Tibial nerve (tissue), 4 donors: Measurements from ENCODE around the gene SLC22A12. TPM values are rescaled to one million over a fixed set of nuclear protein-coding genes. Genes with fewer than 3 reads are reported as not detected.

Source experiments
- DNase-seq, 2 donors: peaks; one replicate each; pipeline ENCODE4 v3.0.0-alpha.2; 2019; ENCODE audit warnings: low spot score in 2 of 2
- H3K27ac ChIP-seq, 4 donors: fragments of 200-600 bp; sonication (generic) in 3 of 4; one replicate each; pipeline ENCODE4 v1.5.1; 2017 to 2019; ENCODE audit warnings: mild to moderate bottlenecking in 1 of 4
- H3K27me3 ChIP-seq, 2 donors: fragments of 200-600 bp; sonication (generic) in 1 of 2; one replicate each; pipeline versions ENCODE4 v1.5.1 to v1.6.0; 2017 to 2019
- H3K36me3 ChIP-seq, 3 donors: fragments of 200-600 bp; sonication (generic); one replicate each; pipeline ENCODE4 v1.5.1; 2018 to 2019
- H3K4me1 ChIP-seq, 4 donors: fragments of 200-600 bp; sonication (generic) in 3 of 4; one replicate each; pipeline ENCODE4 v1.5.1; 2017 to 2019
- H3K4me3 ChIP-seq, 4 donors: fragments of 200-600 bp; sonication (generic) in 3 of 4; one replicate each; pipeline ENCODE4 v1.5.1; 2017 to 2019; ENCODE audit warnings: mild to moderate bottlenecking in 1 of 4, moderate library complexity in 1 of 4
- H3K9me3 ChIP-seq, 4 donors: fragments of 200-600 bp; sonication (generic) in 3 of 4; one replicate each; pipeline ENCODE4 v1.5.1; 2017 to 2019
- EP300 ChIP-seq, 2 donors: sonication (generic); formaldehyde crosslinking; IDR thresholded peaks; one replicate each; pipeline ENCODE4 v1.6.1; 2017; ENCODE audit warnings: antibody characterized with exemption in 2 of 2, mild to moderate bottlenecking in 1 of 2
- POLR2A ChIP-seq, 2 donors: fragments of 450-650 bp; IDR thresholded peaks; one replicate each; pipeline ENCODE4 v1.6.1; 2017; ENCODE audit warnings: antibody characterized with exemption in 2 of 2, mild to moderate bottlenecking in 2 of 2, moderate library complexity in 2 of 2
- WGBS, 2 donors: methylation state at CpG; one replicate each; pipeline ENCODE4 v1.1.5; 2018; 5-methylcytosine and 5-hydroxymethylcytosine counted together
- total RNA-seq, 4 donors: library from RNA; depleted of rRNA; stranded (reverse); fragments of >200 nt; gene quantifications; one replicate each; pipeline ENCODE4 v1.1.0, GENCODE V29; 2016
- TF ChIP-seq, protein P1 (sequence below), 5 experiments: fragments of 200-600 bp in 3 of 5; fragments of 450-650 bp in 2 of 5; sonication (generic) in 3 of 5; IDR thresholded peaks; one replicate each; pipeline ENCODE4 v1.5.1; 2016 to 2019; ENCODE audit warnings: antibody characterized with exemption in 5 of 5, mild to moderate bottlenecking in 3 of 5, moderate library complexity in 2 of 5

SLC22A12 gene
- total RNA-seq, 4 donors from 2014 or later, result 0.30 TPM; not detected in 3

DNA sequence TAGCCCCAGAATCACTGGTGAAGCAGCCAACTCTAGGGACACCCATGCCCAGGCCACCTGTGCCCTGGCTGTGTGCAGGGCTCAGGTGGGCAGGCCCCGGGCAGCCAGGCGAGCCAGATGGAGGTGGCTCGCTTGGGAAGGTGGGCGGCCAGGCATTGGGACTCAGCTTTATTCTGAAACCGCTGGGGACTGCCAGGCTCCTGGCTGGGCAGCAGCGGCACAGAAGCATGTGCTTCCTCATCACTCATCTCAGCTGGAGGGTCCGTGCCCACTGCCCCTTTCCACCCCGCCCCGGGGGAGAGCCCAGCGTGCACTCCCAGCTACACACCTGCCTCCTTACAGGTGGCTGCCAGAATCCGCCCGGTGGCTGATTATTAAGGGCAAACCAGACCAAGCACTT, 27.1 kb upstream of the SLC22A12 start:
- H3K36me3 ChIP-seq, result no peaks in the 10 kb centered on the region
- H3K4me1 ChIP-seq, result peaks cover 0 to 14% (median 7%) of the 10 kb centered on the region in 4 donors
- H3K27ac ChIP-seq, result no peak overlapping the region
- no peaks in the 10 kb centered on the region for H3K9me3 ChIP-seq
- H3K27me3 ChIP-seq, result no peaks in the 10 kb centered on the region
- 85 to 95% methylated on average over 7 to 11 of the region's 12 CpGs for WGBS, 2 donors
- TF ChIP-seq, protein P1, sequence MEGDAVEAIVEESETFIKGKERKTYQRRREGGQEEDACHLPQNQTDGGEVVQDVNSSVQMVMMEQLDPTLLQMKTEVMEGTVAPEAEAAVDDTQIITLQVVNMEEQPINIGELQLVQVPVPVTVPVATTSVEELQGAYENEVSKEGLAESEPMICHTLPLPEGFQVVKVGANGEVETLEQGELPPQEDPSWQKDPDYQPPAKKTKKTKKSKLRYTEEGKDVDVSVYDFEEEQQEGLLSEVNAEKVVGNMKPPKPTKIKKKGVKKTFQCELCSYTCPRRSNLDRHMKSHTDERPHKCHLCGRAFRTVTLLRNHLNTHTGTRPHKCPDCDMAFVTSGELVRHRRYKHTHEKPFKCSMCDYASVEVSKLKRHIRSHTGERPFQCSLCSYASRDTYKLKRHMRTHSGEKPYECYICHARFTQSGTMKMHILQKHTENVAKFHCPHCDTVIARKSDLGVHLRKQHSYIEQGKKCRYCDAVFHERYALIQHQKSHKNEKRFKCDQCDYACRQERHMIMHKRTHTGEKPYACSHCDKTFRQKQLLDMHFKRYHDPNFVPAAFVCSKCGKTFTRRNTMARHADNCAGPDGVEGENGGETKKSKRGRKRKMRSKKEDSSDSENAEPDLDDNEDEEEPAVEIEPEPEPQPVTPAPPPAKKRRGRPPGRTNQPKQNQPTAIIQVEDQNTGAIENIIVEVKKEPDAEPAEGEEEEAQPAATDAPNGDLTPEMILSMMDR (IDR thresholded peaks at IDR 0.05), result no peak
- DNase-seq, result no peak
- H3K4me3 ChIP-seq, result no peak overlapping the region

DNA sequence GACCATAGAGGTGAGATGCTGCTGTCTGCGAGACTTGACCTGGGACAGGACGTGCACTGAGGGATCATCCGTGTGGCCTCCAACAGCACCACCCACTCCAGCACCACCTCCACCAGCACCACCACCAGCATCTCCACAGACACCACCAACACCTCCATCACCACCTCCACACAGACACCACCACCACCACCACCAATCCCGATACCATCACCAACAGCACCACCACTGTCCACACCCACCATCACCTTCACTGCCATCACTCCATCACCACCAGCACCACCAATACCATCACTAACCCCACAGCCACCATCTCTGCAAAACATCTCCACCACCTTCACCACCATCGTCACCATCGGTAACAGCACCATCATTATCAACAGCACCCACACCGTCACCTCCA, 26.6 kb upstream of the SLC22A12 start:
- H3K4me1 ChIP-seq, result peaks cover 0 to 14% (median 7%) of the 10 kb centered on the region in 4 donors
- WGBS, 2 donors, result 96 to 99% methylated on average over 7 of the region's 7 CpGs
- no peak for DNase-seq
- no peaks in the 10 kb centered on the region for H3K9me3 ChIP-seq
- no peak overlapping the region for H3K4me3 ChIP-seq
- no peak overlapping the region for H3K27ac ChIP-seq
- H3K36me3 ChIP-seq, result no peaks in the 10 kb centered on the region
- TF ChIP-seq, protein P1 (IDR thresholded peaks at IDR 0.05), result no peak
- no peak for TF ChIP-seq POLR2A (IDR thresholded peaks at IDR 0.05)
- no peaks in the 10 kb centered on the region for H3K27me3 ChIP-seq

DNA sequence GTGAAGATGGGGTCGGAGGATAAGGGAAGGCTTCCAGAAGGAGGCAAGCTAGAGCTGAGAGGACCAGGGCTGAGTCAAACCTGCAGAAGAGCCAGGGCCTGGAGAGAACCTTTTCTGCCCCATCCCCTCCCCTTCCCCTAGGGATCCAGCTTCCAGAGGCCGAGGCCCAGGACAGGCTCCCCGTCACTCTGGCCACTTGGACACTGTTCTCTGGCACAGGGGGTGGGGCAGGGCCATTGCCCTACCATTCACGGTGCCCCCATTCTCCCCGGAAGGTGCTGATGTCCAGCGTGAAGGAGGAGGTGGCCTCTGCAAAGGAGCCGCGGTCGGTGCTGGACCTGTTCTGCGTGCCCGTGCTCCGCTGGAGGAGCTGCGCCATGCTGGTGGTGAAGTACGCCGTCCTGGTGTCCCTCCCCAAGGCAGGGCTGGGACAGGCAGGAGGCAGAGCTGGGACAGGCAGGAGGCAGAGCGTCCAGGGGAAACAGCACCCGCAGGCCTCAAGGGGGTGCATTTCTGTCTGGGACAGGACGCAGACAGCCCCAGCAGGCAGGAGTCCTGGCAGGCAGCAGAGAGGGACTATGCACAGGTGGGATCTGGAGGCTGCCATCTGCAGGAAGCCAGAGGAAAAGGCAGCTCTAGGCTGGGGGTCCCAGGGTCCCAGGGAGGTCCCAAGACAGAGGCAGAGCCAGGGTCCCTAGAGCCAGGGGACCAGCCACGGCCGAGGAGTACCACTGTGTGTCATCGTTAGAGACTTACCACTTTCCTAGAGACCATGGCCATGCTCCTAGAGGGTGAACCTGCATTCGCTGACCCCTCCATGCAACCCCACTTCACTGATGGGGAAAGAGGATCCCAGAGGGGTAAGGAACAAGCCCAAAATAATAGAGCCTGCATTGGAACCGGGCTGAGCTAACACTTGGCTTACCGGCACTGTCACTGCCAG, 25.8 kb upstream of the SLC22A12 start:
- DNase-seq, result no peak
- no peak overlapping the region for H3K4me3 ChIP-seq
- no peaks in the 10 kb centered on the region for H3K27me3 ChIP-seq
- no peaks in the 10 kb centered on the region for H3K36me3 ChIP-seq
- TF ChIP-seq, protein P1 (IDR thresholded peaks at IDR 0.05), result no peak
- TF ChIP-seq POLR2A (IDR thresholded peaks at IDR 0.05) (no peak), EP300 (IDR thresholded peaks at IDR 0.05) (no peak)
- H3K9me3 ChIP-seq, result no peaks in the 10 kb centered on the region
- 91% methylated on average over 21 of the region's 24 CpGs for WGBS, 2 donors
- H3K27ac ChIP-seq, result no peak overlapping the region
- peaks cover 0 to 14% (median 7%) of the 10 kb centered on the region in 4 donors for H3K4me1 ChIP-seq

DNA sequence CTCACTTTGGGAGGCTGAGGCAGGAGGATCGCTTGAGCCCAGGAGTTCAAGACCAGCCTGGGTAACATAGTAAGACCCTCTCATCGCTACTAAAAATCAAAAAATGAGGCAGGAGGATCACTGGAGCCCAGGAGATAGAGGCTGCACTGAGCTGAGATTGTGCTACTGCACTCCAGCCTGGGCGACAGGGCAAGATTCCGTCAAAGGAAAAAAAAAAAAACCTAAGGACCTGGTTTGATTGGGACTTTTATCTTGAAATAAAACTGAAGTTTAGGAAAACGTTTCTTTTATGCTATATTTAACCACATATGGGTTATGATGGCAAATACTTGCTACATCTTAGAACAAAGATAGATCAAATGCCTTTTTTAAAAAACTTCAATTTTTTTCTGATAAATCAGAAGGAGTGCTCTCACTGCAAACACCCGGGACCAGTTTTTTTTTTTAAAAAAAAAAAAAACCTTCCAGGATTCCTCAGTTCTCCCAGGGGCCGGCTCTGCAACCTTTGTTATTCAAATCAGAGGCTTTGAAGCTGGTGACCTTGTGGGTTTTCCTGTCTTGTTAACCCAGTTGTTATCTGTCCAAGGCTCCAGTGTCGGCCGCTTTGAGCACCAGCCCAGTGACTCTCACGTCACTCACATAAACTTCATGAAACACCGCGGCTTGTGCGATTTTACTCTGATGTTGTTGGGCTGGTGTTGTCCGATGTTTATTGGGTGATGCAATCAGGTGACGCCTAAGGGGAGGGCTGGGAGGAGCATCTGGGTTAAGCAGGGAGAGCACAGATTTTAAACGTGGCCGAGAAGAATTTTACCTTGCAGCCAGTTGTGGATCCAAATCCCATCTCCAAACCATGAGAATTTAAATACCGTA, 24.7 kb upstream of the SLC22A12 start:
- Histone ChIP-seq H3K9me3 (no peaks in the 10 kb centered on the region), H3K4me3 (no peak overlapping the region), H3K27me3 (no peaks in the 10 kb centered on the region), H3K36me3 (no peaks in the 10 kb centered on the region), H3K27ac (no peak overlapping the region), H3K4me1 (peaks cover 0 to 14% (median 7%) of the 10 kb centered on the region in 4 donors)
- TF ChIP-seq EP300 (IDR thresholded peaks at IDR 0.05), result peak in 1 of 2 donors; percentile 8
- TF ChIP-seq, protein P1 (IDR thresholded peaks at IDR 0.05), result no peak
- peak in 1 of 2 donors; percentile 16 for TF ChIP-seq POLR2A (IDR thresholded peaks at IDR 0.05)
- 33 to 37% methylated on average over 18 of the region's 18 CpGs for WGBS, 2 donors
- DNase-seq, result peak in 1 of 2 donors; percentile 54
